ENCODE results near the gene STRBP. TPM values are rescaled to one million over a fixed set of nuclear protein-coding genes. Genes with fewer than 3 reads are reported as not detected.

The STRBP gene
- total RNA-seq, 4 donors from 2014 or later: 6.0 to 9.3 (median 8.1) TPM

DNA sequence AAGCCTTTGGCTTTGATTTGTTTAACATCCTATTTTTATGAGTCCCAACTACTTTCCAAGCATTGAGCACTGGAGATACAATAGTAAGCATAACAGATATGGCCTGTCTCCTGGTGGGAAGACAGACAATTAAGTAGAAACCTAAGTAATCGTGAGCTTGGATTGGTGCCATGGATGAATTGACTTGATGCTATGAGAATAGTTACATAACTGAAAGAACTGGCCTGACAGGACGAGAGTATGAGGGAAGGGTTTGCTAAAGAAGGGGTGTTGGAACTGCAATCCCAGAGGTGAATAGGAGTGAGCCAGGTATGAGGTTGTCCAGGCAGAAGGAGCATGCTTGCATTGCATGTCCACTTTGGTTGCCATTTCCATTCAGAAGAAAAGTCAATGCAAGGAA is 182.5 kb downstream of the STRBP start:
- no peak for ATAC-seq (ENCODE audit: low FRiP score)
- no peak for DNase-seq (ENCODE audit: low spot score)
- TF ChIP-seq, protein P1, sequence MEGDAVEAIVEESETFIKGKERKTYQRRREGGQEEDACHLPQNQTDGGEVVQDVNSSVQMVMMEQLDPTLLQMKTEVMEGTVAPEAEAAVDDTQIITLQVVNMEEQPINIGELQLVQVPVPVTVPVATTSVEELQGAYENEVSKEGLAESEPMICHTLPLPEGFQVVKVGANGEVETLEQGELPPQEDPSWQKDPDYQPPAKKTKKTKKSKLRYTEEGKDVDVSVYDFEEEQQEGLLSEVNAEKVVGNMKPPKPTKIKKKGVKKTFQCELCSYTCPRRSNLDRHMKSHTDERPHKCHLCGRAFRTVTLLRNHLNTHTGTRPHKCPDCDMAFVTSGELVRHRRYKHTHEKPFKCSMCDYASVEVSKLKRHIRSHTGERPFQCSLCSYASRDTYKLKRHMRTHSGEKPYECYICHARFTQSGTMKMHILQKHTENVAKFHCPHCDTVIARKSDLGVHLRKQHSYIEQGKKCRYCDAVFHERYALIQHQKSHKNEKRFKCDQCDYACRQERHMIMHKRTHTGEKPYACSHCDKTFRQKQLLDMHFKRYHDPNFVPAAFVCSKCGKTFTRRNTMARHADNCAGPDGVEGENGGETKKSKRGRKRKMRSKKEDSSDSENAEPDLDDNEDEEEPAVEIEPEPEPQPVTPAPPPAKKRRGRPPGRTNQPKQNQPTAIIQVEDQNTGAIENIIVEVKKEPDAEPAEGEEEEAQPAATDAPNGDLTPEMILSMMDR (IDR thresholded peaks at IDR 0.05): no peak

GRCh38 chr9:123084256-123084655 is 184.1 kb downstream of the STRBP start:
- no peak for DNase-seq (ENCODE audit: low spot score)
- ATAC-seq (ENCODE audit: low FRiP score): no peak
- TF ChIP-seq, protein P1 (IDR thresholded peaks at IDR 0.05): no peak

DNA sequence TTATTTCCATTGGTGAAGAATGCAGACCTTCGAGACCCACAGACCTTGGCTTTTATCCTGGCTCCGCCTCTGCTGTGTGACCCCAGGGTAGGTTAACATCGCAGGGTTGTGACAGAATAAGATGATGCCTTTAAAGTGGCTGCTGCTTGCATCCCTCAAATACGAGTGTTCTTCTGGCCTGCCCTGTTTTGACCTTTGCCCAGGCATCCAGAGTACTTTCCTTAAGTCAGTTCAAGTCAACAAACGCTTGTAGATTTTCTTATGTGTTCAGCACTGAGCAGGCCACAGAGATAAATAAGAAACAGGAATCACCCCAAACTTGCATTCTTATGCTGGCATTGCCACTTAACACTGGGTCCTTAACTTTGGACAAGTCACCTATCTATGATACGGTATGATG is 184.7 kb downstream of the STRBP start:
- TF ChIP-seq, protein P1 (IDR thresholded peaks at IDR 0.05): no peak
- DNase-seq (ENCODE audit: low spot score): no peak
- no peak for ATAC-seq (ENCODE audit: low FRiP score)

DNA sequence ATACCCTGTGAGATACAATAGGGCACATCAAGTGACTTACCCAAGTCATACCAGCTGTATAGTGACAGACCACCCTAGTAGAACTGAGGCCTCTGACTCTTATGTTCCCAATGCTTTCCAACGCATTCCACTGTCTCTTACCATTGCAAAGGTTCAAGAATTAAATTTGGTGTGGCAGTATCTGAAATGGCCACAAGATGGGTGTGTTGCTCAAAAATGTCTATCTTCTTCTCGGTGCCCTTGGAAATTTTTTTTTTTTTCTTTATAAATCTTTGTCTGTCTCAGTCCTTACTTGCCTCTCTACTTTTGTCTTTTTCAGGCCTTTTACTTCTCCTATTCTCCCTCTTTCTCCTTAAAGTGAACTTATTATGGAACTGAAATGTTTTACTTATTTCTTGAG is 186.6 kb downstream of the STRBP start:
- DNase-seq (ENCODE audit: low spot score): no peak
- TF ChIP-seq, protein P1 (IDR thresholded peaks at IDR 0.05): peak in 1 of 3 donors; percentile 26
- ATAC-seq (ENCODE audit: low FRiP score): no peak

DNA sequence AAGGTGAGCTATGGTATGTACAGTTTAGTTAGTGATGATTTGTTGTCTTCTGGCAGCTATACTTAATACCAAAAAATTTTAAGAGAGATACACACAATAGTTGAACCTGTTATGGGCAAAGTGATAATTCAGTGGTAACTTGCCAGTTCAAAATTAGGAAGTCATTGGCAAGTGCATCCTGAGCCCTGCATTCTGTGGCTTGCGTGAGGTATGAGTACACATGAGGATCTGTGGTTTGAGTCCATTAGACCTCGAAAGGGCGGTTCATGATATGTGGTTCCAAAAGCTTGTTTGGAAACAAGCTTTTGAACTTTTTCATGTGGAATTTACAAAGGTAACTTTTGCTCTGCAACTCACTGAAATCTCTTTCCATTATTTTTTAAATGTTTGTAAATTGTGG is 187.9 kb downstream of the STRBP start:
- no peak for ATAC-seq (ENCODE audit: low FRiP score)
- DNase-seq (ENCODE audit: low spot score): no peak
- TF ChIP-seq, protein P1 (IDR thresholded peaks at IDR 0.05): no peak

GRCh38 chr9:123074628-123075027 is 193.8 kb downstream of the STRBP start:
- peak; percentile 67 for ATAC-seq (ENCODE audit: low FRiP score)
- TF ChIP-seq, protein P1 (IDR thresholded peaks at IDR 0.05): no peak

GRCh38 chr9:123073991-123074422 is 194.4 kb downstream of the STRBP start:
- TF ChIP-seq, protein P1 (IDR thresholded peaks at IDR 0.05): no peak
- ATAC-seq (ENCODE audit: low FRiP score) (peak; percentile 53), DNase-seq (ENCODE audit: low spot score) (no peak)

More at GRCh38 chr9:123074628-123075027, 193.8 kb downstream of the STRBP start:
- no peak for DNase-seq (ENCODE audit: low spot score)
